Kidney epithelial cell (primary cell): ENCODE data around the gene WSB2. TPM values are rescaled to one million over a fixed set of nuclear protein-coding genes. Genes with fewer than 3 reads are reported as not detected.

Experiments used
- DNase-seq: peaks from one replicate; pipeline ENCODE4 v3.0.0-alpha.2; 2010; ENCODE audit warnings: low read depth
- H3K27me3 ChIP-seq: 2 replicates; pipeline ENCODE4 v1.6.0; 2011; ENCODE audit warnings: low read length; ENCODE audit not compliant: control insufficient read depth, insufficient read depth
- H3K36me3 ChIP-seq: 2 replicates; pipeline ENCODE4 v1.5.1; 2011; ENCODE audit warnings: low read length; ENCODE audit not compliant: control insufficient read depth, insufficient read depth
- H3K4me3 ChIP-seq: 2 replicates; pipeline ENCODE4 v1.5.1; 2011; ENCODE audit warnings: low read depth, mild to moderate bottlenecking, control low read depth, low read length
- total RNA-seq: library from RNA; depleted of rRNA; stranded (reverse); fragments of >200 nt; gene quantifications from 2 replicates; pipeline ENCODE4 v1.2.3, GENCODE V29; 2015
- TF ChIP-seq, protein P1 (sequence below): IDR thresholded peaks from 2 replicates; pipeline ENCODE4 v1.5.1; 2011; ENCODE audit warnings: mild to moderate bottlenecking, moderate library complexity, low read length, control low read depth, inconsistent platforms; ENCODE audit not compliant: insufficient read depth, poor library complexity, severe bottlenecking

WSB2 gene
- total RNA-seq, 1 donor from 2014 or later, result 81.1 TPM

DNA sequence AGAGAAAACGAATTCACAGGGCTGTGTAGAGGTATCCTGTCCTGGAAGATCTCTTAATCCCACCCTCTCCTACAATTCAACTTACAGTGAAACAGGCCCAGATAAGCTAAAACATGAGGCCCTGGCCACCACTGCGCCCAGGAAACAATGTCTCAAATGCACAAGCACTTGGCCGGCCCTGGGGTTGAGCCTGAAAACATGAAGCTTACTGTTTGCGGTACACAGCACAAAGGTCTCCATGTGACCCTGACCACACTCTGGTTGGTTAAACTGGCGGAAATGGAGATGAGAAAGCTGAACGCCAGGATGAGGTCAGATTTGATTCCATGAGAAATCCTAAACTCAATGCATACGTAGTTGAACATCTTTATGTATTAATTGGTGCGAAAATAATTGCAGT, 16.4 kb downstream of the WSB2 start:
- no peak for DNase-seq
- H3K4me3 ChIP-seq, result no peak overlapping the region
- TF ChIP-seq, protein P1, sequence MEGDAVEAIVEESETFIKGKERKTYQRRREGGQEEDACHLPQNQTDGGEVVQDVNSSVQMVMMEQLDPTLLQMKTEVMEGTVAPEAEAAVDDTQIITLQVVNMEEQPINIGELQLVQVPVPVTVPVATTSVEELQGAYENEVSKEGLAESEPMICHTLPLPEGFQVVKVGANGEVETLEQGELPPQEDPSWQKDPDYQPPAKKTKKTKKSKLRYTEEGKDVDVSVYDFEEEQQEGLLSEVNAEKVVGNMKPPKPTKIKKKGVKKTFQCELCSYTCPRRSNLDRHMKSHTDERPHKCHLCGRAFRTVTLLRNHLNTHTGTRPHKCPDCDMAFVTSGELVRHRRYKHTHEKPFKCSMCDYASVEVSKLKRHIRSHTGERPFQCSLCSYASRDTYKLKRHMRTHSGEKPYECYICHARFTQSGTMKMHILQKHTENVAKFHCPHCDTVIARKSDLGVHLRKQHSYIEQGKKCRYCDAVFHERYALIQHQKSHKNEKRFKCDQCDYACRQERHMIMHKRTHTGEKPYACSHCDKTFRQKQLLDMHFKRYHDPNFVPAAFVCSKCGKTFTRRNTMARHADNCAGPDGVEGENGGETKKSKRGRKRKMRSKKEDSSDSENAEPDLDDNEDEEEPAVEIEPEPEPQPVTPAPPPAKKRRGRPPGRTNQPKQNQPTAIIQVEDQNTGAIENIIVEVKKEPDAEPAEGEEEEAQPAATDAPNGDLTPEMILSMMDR, result no peak

DNA sequence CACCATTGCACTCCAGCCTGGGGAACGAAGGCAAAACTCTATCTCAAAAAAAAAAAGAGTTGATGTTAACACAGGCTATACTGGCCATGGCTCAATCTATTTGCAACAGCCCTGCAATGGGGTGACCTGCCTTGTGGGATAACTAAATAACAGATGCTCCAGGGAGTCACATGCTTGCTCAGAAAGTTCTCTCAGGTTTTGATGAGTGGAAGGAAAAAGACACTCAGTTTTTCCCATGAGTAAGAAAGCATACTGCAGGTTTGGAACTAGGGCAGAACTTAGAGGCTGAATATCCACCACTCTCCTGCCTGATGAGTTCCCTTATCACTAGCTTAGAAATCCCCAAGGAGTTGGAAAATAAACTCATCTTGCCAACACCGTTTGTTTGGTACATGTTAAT, 16.9 kb downstream of the WSB2 start:
- DNase-seq, result no peak
- Histone ChIP-seq H3K4me3 (no peak overlapping the region), H3K27me3 (no peaks in the 10 kb centered on the region), H3K36me3 (peaks cover 6% of the 10 kb centered on the region)
- TF ChIP-seq, protein P1, result no peak

More for the DNA sequence above, 16.4 kb downstream of the WSB2 start:
- peaks cover 6% of the 10 kb centered on the region for H3K36me3 ChIP-seq
- H3K27me3 ChIP-seq, result no peaks in the 10 kb centered on the region

DNA sequence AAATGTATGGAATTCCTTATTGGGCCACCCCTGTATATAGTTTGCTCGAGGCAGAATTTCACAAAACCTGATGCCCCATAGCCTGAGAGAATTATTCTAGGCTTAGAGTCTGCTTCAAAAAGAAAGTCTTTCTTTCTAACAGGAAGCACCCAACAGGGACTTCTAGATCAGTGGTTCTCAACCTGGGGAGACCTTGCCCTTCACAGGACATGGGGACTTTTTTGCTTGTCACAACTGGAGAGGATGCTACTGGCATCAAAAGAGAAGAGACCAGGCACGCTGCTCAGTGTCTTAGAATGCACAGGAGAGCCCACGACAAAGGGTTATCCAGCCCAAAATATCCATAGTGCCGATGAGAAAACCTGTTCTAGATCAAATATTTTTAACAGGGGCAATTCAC, 18.9 kb downstream of the WSB2 start:
- no peaks in the 10 kb centered on the region for H3K27me3 ChIP-seq
- H3K4me3 ChIP-seq, result no peak overlapping the region
- H3K36me3 ChIP-seq, result peaks cover 6% of the 10 kb centered on the region
- TF ChIP-seq, protein P1, result no peak
- DNase-seq, result no peak

DNA sequence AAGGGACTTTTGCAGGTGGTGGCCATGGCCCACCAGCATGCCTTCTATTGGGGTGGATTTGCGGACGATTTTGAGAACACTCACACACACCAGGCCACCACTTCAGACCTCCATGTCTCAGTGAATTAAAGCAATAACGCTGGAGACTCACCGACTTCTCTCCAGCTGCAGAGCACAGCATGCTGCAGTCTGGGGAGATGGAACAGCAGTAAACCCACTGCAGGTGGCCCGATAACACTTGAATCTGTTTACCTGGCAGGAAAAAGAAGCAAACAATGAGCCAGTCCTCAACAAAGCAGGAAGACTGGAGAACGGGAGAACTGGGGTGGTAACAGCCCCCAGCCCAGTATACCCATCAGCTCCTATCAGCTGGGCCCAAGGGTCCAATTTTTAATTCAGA, 22.8 kb downstream of the WSB2 start:
- Histone ChIP-seq H3K27me3 (no peaks in the 10 kb centered on the region), H3K36me3 (peaks cover 12% of the 10 kb centered on the region), H3K4me3 (no peak overlapping the region)
- TF ChIP-seq, protein P1, result no peak
- DNase-seq, result no peak

DNA sequence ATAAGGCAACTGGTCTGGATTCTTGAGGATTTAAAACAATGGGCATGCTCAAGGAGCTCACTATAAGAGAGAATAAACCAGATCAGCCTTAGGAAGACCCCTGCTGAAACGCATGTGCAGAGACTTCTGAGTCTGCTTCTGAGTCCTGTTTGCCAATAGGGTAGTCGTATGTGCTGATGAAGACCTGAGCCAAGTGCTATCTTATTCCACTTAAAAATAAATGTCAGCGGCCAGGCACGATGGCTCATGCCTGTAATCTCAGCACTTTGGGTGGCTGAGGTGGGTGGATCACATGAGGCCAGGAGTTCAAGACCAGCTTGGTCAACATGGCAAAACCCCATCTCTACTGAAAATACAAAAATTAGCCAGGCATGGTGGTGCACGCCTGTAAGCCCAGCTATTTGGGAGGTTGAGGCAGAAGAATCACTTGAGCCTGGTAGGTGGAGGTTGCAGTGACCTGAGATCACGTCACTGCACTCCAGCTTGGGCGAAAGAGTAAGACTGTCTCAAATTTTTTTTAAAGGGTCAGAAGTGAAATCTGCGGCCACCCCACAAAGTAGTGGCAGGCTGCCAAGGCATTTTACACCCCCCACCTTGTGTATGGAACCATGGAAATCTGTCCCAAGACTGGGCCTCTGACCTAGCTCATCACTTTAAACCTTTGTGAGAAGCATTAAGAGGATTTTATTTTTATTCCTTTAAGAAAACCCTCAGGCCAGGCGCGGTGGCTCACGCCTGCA, 24.1 kb downstream of the WSB2 start:
- TF ChIP-seq, protein P1, result no peak
- Histone ChIP-seq H3K4me3 (no peak overlapping the region), H3K27me3 (no peaks in the 10 kb centered on the region), H3K36me3 (peaks cover 10% of the 10 kb centered on the region)
- DNase-seq, result no peak

DNA sequence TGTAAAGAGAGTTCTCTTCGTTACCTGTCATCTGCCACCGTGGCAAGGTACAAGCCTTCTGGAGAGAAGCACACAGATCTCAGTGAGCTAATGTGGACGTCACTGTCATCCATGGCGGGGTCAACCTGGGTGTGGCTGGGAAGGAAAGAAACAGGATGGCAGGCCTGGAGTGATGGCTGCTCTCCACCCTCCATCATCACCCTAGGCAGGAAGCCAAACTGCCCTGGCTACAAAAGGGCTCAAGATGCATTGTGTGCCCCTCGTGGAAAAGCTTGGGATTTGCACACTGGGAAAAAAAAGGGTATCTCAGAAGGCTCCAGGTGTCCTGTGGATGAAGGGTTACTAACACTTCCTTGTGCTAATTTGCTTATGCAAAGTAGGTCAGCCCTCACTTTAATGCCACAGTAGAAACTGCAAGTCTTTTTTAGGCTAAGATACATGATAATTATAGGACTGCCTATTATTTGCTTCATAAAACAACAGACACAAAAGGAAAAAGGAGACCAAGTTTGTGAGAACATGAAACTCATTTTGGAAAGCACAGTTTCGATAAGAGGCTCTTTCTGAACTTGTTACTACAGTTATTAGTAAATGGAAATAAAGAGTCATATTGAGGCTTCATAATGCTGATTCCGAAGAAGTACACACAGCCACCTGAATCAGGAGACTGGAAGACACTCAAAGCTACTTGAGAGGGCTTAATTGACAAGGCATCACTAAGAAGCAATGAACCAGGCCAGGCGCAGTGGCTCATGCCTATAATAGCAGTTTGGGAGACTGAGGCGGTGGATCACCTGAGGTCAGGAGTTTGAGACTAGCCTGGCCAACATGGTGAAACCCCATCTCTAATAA, 25.6 kb downstream of the WSB2 start:
- TF ChIP-seq, protein P1, result peak; percentile 12
- H3K36me3 ChIP-seq, result peaks cover 10% of the 10 kb centered on the region
- DNase-seq, result no peak
- H3K4me3 ChIP-seq, result no peak overlapping the region
- H3K27me3 ChIP-seq, result no peaks in the 10 kb centered on the region
